Measurements from ENCODE around the gene SCUBE1. TPM values are rescaled to one million over a fixed set of nuclear protein-coding genes. Genes with fewer than 3 reads are reported as not detected.

The SCUBE1 gene
- total RNA-seq, 2 experiments from 2014 or later: not detected

DNA sequence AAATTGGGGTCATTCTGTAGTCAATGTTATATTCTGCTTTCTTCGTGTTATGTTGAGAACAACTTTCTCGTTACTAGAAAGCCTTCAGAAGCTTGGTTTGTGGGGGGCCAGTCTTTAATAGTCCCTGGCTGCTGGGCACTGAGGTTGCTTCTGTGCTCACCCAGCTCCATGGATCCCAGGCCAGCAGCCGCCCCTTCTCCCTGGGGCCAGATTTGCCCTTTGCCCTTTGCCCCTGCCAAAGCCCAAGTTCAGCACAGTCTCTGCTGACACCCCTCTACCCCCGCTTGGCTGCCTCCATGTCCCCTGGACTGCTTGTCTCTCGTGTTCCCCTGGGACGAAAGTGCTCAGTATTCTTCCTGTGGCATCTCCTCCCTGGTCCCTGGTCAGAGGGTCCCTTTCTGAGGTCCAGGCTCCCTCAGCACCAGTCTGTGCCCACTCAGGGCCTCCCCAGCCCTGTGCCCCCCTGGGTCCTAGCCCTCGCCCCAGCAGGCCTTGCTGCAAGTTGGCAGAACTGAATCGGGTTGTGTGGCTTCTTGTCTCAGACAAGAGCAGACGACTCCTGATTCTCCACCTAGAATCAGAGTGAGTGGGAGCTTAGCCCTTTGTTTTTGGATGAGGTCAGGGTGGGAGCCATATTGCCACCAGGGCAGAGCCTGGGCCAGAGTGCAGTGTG, 185.2 kb downstream of the SCUBE1 start:
- no peak for DNase-seq (ENCODE audit: low spot score)
- Histone ChIP-seq H3K9me3 (ENCODE audit: low read length) (no peaks in the 10 kb centered on the region), H3K4me2 (ENCODE audit: low read length) (no peak overlapping the region), H3K36me3 (ENCODE audit: insufficient read depth, low read length) (no peaks in the 10 kb centered on the region), H3K27ac (ENCODE audit: low read depth, low read length, poor library complexity, severe bottlenecking) (no peak overlapping the region), H3K4me3 (ENCODE audit: low read depth, low read length, poor library complexity, severe bottlenecking) (no peak overlapping the region), H3K4me1 (ENCODE audit: insufficient read depth, low read length, poor library complexity, severe bottlenecking) (peaks cover 1% of the 10 kb centered on the region), H4K20me1 (ENCODE audit: insufficient read depth, low read length) (no peaks in the 10 kb centered on the region), H2AFZ (ENCODE audit: low read length) (no peak overlapping the region), H3K79me2 (ENCODE audit: insufficient read depth, low read depth, low read length) (no peaks in the 10 kb centered on the region), H3K9me2 (ENCODE audit: insufficient read depth, low read length) (no peaks in the 10 kb centered on the region)
- CTCF ChIA-PET (ENCODE audit: unreplicated experiment): interaction anchor here (0.6 kb wide), 1 partner anchor 66 kb away, joined by 5 read pairs; no protein-coding TSS in a partner anchor
- no peak for TF ChIP-seq CTCF (conservative IDR thresholded peaks at IDR 0.05; ENCODE audit: low read length)
- no peak for TF ChIP-seq EZH2phosphoT487 (IDR thresholded peaks at IDR 0.05; ENCODE audit: borderline replicate concordance, low read depth, low read length)
- POLR2A ChIA-PET: no interaction called here
- BruUV-seq (replicated peaks): no TSS peak
- intact Hi-C loops (cut with micrococcal nuclease; ENCODE audit: unreplicated experiment): no loop called here

- no peak for DNase-seq (ENCODE audit: low spot score)
- H3K79me2 ChIP-seq (ENCODE audit: insufficient read depth, low read depth, low read length): no peaks in the 10 kb centered on the region
- no peak overlapping the region for H3K27ac ChIP-seq (ENCODE audit: low read depth, low read length, poor library complexity, severe bottlenecking)
- H2AFZ ChIP-seq (ENCODE audit: low read length): no peak overlapping the region
- H3K9me3 ChIP-seq (ENCODE audit: low read length): no peaks in the 10 kb centered on the region
- ChIA-PET CTCF (ENCODE audit: unreplicated experiment) (no interaction called here), POLR2A (no interaction called here)
- H4K20me1 ChIP-seq (ENCODE audit: insufficient read depth, low read length): no peaks in the 10 kb centered on the region
- no peaks in the 10 kb centered on the region for H3K36me3 ChIP-seq (ENCODE audit: insufficient read depth, low read length)
- H3K4me3 ChIP-seq (ENCODE audit: low read depth, low read length, poor library complexity, severe bottlenecking): no peak overlapping the region
- TF ChIP-seq EZH2phosphoT487 (IDR thresholded peaks at IDR 0.05; ENCODE audit: borderline replicate concordance, low read depth, low read length) (no peak), CTCF (conservative IDR thresholded peaks at IDR 0.05; ENCODE audit: low read length) (no peak)
- no peaks in the 10 kb centered on the region for H3K9me2 ChIP-seq (ENCODE audit: insufficient read depth, low read length)
- peaks cover 12% of the 10 kb centered on the region for H3K4me1 ChIP-seq (ENCODE audit: insufficient read depth, low read length, poor library complexity, severe bottlenecking)
- H3K4me2 ChIP-seq (ENCODE audit: low read length): no peak overlapping the region
- BruUV-seq (replicated peaks): no TSS peak
- intact Hi-C loops (cut with micrococcal nuclease; ENCODE audit: unreplicated experiment): no loop called here
Observed at GRCh38 chr22:43156413-43156812, 186.8 kb downstream of the SCUBE1 start.

DNA sequence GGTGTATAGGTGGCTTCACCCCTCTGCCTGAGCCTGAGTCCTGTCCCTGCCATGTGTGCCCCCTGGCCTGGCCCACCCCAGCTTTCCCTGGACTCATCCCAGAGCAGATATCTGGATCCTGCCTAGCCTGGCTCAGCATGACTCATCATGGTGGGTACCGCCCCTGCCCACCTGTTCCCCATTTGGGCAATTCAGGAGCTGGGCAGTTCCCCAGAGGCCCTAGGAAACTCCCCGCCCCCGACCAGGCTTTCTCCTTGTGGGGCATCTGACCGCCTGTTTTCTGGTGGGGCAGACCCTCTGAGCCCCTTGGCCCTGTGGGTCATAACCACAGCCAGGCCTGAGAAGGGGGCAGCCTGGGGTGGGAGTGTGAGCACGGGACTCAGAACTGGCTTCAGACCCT, 187.4 kb downstream of the SCUBE1 start:
- Histone ChIP-seq H2AFZ (ENCODE audit: low read length) (no peak overlapping the region), H3K79me2 (ENCODE audit: insufficient read depth, low read depth, low read length) (no peaks in the 10 kb centered on the region), H3K9me3 (ENCODE audit: low read length) (no peaks in the 10 kb centered on the region), H3K9me2 (ENCODE audit: insufficient read depth, low read length) (no peaks in the 10 kb centered on the region), H3K4me2 (ENCODE audit: low read length) (no peak overlapping the region), H3K4me1 (ENCODE audit: insufficient read depth, low read length, poor library complexity, severe bottlenecking) (peaks cover 12% of the 10 kb centered on the region), H3K4me3 (ENCODE audit: low read depth, low read length, poor library complexity, severe bottlenecking) (no peak overlapping the region), H3K27ac (ENCODE audit: low read depth, low read length, poor library complexity, severe bottlenecking) (no peak overlapping the region), H4K20me1 (ENCODE audit: insufficient read depth, low read length) (no peaks in the 10 kb centered on the region), H3K36me3 (ENCODE audit: insufficient read depth, low read length) (no peaks in the 10 kb centered on the region)
- intact Hi-C loops (cut with micrococcal nuclease; ENCODE audit: unreplicated experiment): no loop called here
- POLR2A ChIA-PET: no interaction called here
- CTCF ChIA-PET (ENCODE audit: unreplicated experiment): no interaction called here
- TF ChIP-seq EZH2phosphoT487 (IDR thresholded peaks at IDR 0.05; ENCODE audit: borderline replicate concordance, low read depth, low read length): no peak
- no peak for TF ChIP-seq CTCF (conservative IDR thresholded peaks at IDR 0.05; ENCODE audit: low read length)
- no peak for DNase-seq (ENCODE audit: low spot score)
- BruUV-seq (replicated peaks): no TSS peak
